ENCODE data around the gene UMODL1.

Gene UMODL1

GRCh38 chr21:42163511-42163863 lies 92.4 kb downstream of the UMODL1 start:
- no peak for DNase-seq (ENCODE audit: extremely low read depth, low read depth)
- TF ChIP-seq CTCF (IDR thresholded peaks at IDR 0.05; ENCODE audit: low read depth, low read length), result no peak

- no peak for DNase-seq (ENCODE audit: extremely low read depth, low read depth)
- peak; percentile 3; the same call in 1 of the 2 replicates for TF ChIP-seq CTCF (IDR thresholded peaks at IDR 0.05; ENCODE audit: low read depth, low read length)
Measured at GRCh38 chr21:42164064-42164789, 93.1 kb downstream of the UMODL1 start.

- no peak for DNase-seq (ENCODE audit: extremely low read depth, low read depth)
- TF ChIP-seq CTCF (IDR thresholded peaks at IDR 0.05; ENCODE audit: low read depth, low read length), result no peak
Measured at GRCh38 chr21:42164818-42165217, 93.7 kb downstream of the UMODL1 start.

GRCh38 chr21:42165901-42166300 lies 94.8 kb downstream of the UMODL1 start:
- TF ChIP-seq CTCF (IDR thresholded peaks at IDR 0.05; ENCODE audit: low read depth, low read length), result no peak
- DNase-seq (ENCODE audit: extremely low read depth, low read depth), result no peak

GRCh38 chr21:42169758-42170157 lies 98.6 kb downstream of the UMODL1 start:
- DNase-seq (ENCODE audit: extremely low read depth, low read depth), result no peak

GRCh38 chr21:42171091-42172053 lies 100.3 kb downstream of the UMODL1 start:
- TF ChIP-seq CTCF (IDR thresholded peaks at IDR 0.05; ENCODE audit: low read depth, low read length), result no peak
- DNase-seq (ENCODE audit: extremely low read depth, low read depth), result no peak

More at GRCh38 chr21:42169758-42170157, 98.6 kb downstream of the UMODL1 start:
- no peak for TF ChIP-seq CTCF (IDR thresholded peaks at IDR 0.05; ENCODE audit: low read depth, low read length)

Measured in AG09319 (cell line).